IMR-90 (cell line): Measurements from ENCODE around the gene FAM83F. TPM values are rescaled to one million over a fixed set of nuclear protein-coding genes. Genes with fewer than 3 reads are reported as not detected.

Experiments used
- ATAC-seq: fragments of 200-7000 bp; cut with Tn5 transposase; 2 replicates; pipeline ENCODE4 v1.9.1; 2020; ENCODE audit warnings: low read depth, mild to moderate bottlenecking, moderate library complexity
- BruUV-seq: library from RNA; stranded (reverse); fragments of 400-500 nt; replicated peaks from 2 replicates; lab custom pipeline; 2021; lab: Mats Ljungman, UMichigan
- CTCF ChIA-PET: fragments of 300-600 bp; formaldehyde crosslinking; extraction: SDS; loops from one replicate; lab custom pipeline; 2021; ENCODE audit warnings: antibody characterized with exemption; lab: Yijun Ruan, JAX
- POLR2A ChIA-PET: fragments of 300-600 bp; sonication (Branson Sonifier 250); formaldehyde crosslinking; loops from one replicate; lab custom pipeline; 2022; ENCODE audit warnings: antibody characterized with exemption; ENCODE audit not compliant: unreplicated experiment; lab: Charles Lee
- DNase-seq: peaks from one replicate; pipeline ENCODE4 v3.0.0; 2013
- H2AFZ ChIP-seq: replicated peaks from 2 replicates; pipeline ENCODE3; 2013; ENCODE audit warnings: low read length, mild to moderate bottlenecking; ENCODE audit not compliant: poor library complexity
- H2AK5ac ChIP-seq: 2 replicates; pipeline ENCODE4 v1.6.1; 2013; ENCODE audit warnings: low read depth, low read length, inconsistent platforms
- H2AK9ac ChIP-seq: replicated peaks from 2 replicates; pipeline ENCODE3; 2013; ENCODE audit warnings: mild to moderate bottlenecking, low read depth, low read length, moderate library complexity; ENCODE audit not compliant: poor library complexity
- H2BK120ac ChIP-seq: 2 replicates; pipeline ENCODE4 v1.6.1; 2013; ENCODE audit warnings: low read depth, low read length, inconsistent platforms
- H2BK15ac ChIP-seq: 3 replicates; pipeline ENCODE4 v1.6.1; 2013; ENCODE audit warnings: low read depth, low read length, inconsistent platforms
- H2BK20ac ChIP-seq: 2 replicates; pipeline ENCODE4 v1.6.1; 2013; ENCODE audit warnings: low read depth, mild to moderate bottlenecking, inconsistent platforms, low read length, moderate library complexity
- H2BK5ac ChIP-seq: 2 replicates; pipeline ENCODE4 v1.6.1; 2013; ENCODE audit warnings: mild to moderate bottlenecking, low read depth, low read length, inconsistent platforms; ENCODE audit not compliant: poor library complexity, severe bottlenecking
- H3K14ac ChIP-seq: replicated peaks from 2 replicates; pipeline ENCODE4 v1.6.1; 2013; ENCODE audit warnings: low read depth, low read length, inconsistent platforms
- H3K18ac ChIP-seq: 2 replicates; pipeline ENCODE4 v1.6.1; 2013; ENCODE audit warnings: low read depth, low read length, control low read depth
- H3K23ac ChIP-seq: 2 replicates; pipeline ENCODE4 v1.6.1; 2013; ENCODE audit warnings: low read depth, low read length, inconsistent platforms
- H3K27ac ChIP-seq: 2 replicates; pipeline ENCODE4 v1.5.1; 2013; ENCODE audit warnings: mild to moderate bottlenecking, control low read depth, low read length; ENCODE audit not compliant: insufficient read depth
- H3K27me3 ChIP-seq: 2 replicates; pipeline ENCODE4 v1.6.1; 2013; ENCODE audit warnings: low read length; ENCODE audit not compliant: control insufficient read depth, insufficient read depth
- H3K36me3 ChIP-seq: 2 replicates; pipeline ENCODE4 v1.6.1; 2013; ENCODE audit warnings: low read length, mixed read lengths; ENCODE audit not compliant: control insufficient read depth, insufficient read depth
- H3K4ac ChIP-seq: 2 replicates; pipeline ENCODE4 v1.6.1; 2013; ENCODE audit warnings: low read depth, low read length, inconsistent platforms
- H3K4me1 ChIP-seq: 2 replicates; pipeline ENCODE4 v1.6.1; 2013; ENCODE audit warnings: low read length, mixed read lengths; ENCODE audit not compliant: control insufficient read depth, insufficient read depth
- H3K4me2 ChIP-seq: 2 replicates; pipeline ENCODE4 v1.6.1; 2013; ENCODE audit warnings: low read depth, mild to moderate bottlenecking, control low read depth, low read length, moderate library complexity
- H3K4me3 ChIP-seq: 2 replicates; pipeline ENCODE4 v1.5.1; 2013; ENCODE audit warnings: low read depth, mild to moderate bottlenecking, control low read depth, low read length, moderate library complexity; ENCODE audit not compliant: insufficient read depth
- H3K56ac ChIP-seq: 2 replicates; pipeline ENCODE4 v1.6.1; 2013; ENCODE audit warnings: low read length, inconsistent platforms; ENCODE audit not compliant: insufficient read depth; ENCODE audit errors: extremely low read depth
- H3K79me1 ChIP-seq, 2 experiments: 2 replicates each; pipeline ENCODE4 v1.6.1; 2013; ENCODE audit warnings: low read length in 2 of 2, inconsistent platforms in 1 of 2, low read depth in 1 of 2
- H3K9ac ChIP-seq: 2 replicates; pipeline ENCODE4 v1.6.1; 2013; ENCODE audit warnings: low read depth, low read length, control low read depth
- H3K9me1 ChIP-seq: 2 replicates; pipeline ENCODE4 v1.6.1; 2013; ENCODE audit warnings: low read length, inconsistent platforms; ENCODE audit not compliant: insufficient read depth
- H3K9me3 ChIP-seq: 2 replicates; pipeline ENCODE4 v1.6.1; 2013; ENCODE audit warnings: low read length; ENCODE audit not compliant: control insufficient read depth, insufficient read depth
- H4K20me1 ChIP-seq: 2 replicates; pipeline ENCODE4 v1.6.1; 2013; ENCODE audit warnings: low read length, inconsistent platforms; ENCODE audit not compliant: insufficient read depth
- H4K5ac ChIP-seq: 2 replicates; pipeline ENCODE4 v1.6.1; 2013; ENCODE audit warnings: mild to moderate bottlenecking, low read depth, low read length, control low read depth
- H4K8ac ChIP-seq, 2 experiments: 2 replicates each; pipeline ENCODE4 v1.6.1; 2013; ENCODE audit warnings: low read depth in 2 of 2, low read length in 2 of 2, control low read depth in 1 of 2, inconsistent platforms in 1 of 2
- H4K91ac ChIP-seq: 2 replicates; pipeline ENCODE4 v1.6.1; 2013; ENCODE audit warnings: low read depth, low read length, inconsistent platforms; ENCODE audit not compliant: insufficient read depth
- BHLHE40 ChIP-seq: fragments of 150-350 bp; IDR thresholded peaks from 2 replicates; pipeline ENCODE4 v1.6.1; 2016; ENCODE audit warnings: mild to moderate bottlenecking, low read depth, low read length
- CEBPB ChIP-seq: IDR thresholded peaks from 2 replicates; pipeline ENCODE4 v1.6.1; 2012; ENCODE audit warnings: low read depth, low read length, improper control_type of control experiment
- WGBS, 2 experiments: methylation state at CpG; one replicate each; pipeline versions ENCODE4 v1.1.5 to v1.1.7; 2013; ENCODE audit warnings: missing lambda C conversion rate in 2 of 2; ENCODE audit not compliant: insufficient read length in 1 of 2; ENCODE audit errors: extremely low coverage in 2 of 2; 5-methylcytosine and 5-hydroxymethylcytosine counted together
- dilution Hi-C: fragments of 300-500 bp; cut with HindIII; formaldehyde crosslinking; loops from one replicate; pipeline ENCODE4 v1.14.3; 2018; ENCODE audit warnings: low sequenced_read_pairs; ENCODE audit not compliant: unreplicated experiment
- in situ Hi-C: fragments of 300-500 bp; cut with MboI; formaldehyde crosslinking; loops from 3 replicates; pipeline ENCODE4 v1.14.3; 2019; ENCODE audit warnings: low sequenced_read_pairs, inconsistent platforms, mixed read lengths
- intact Hi-C: fragments of 100-400 bp; cut with micrococcal nuclease; formaldehyde crosslinking; loops from 2 replicates; pipeline ENCODE4 v1.10.0; 2022
- polyA plus RNA-seq, 3 experiments: library from polyadenylated mRNA; depleted of rRNA; stranded (reverse); fragments of >200 nt; gene quantifications; 2 replicates each; pipeline ENCODE4 v1.2.3, GENCODE V29; 2012; ENCODE audit warnings: low replicate concordance in 1 of 3
- total RNA-seq: library from RNA; depleted of rRNA; stranded (reverse); fragments of >200 nt; gene quantifications from 2 replicates; pipeline ENCODE4 v1.2.3, GENCODE V29; 2012

FAM83F gene
- total and polyA plus RNA-seq, 2 of the 4 experiments (the other 2 are of a cell fraction), result not detected

DNA sequence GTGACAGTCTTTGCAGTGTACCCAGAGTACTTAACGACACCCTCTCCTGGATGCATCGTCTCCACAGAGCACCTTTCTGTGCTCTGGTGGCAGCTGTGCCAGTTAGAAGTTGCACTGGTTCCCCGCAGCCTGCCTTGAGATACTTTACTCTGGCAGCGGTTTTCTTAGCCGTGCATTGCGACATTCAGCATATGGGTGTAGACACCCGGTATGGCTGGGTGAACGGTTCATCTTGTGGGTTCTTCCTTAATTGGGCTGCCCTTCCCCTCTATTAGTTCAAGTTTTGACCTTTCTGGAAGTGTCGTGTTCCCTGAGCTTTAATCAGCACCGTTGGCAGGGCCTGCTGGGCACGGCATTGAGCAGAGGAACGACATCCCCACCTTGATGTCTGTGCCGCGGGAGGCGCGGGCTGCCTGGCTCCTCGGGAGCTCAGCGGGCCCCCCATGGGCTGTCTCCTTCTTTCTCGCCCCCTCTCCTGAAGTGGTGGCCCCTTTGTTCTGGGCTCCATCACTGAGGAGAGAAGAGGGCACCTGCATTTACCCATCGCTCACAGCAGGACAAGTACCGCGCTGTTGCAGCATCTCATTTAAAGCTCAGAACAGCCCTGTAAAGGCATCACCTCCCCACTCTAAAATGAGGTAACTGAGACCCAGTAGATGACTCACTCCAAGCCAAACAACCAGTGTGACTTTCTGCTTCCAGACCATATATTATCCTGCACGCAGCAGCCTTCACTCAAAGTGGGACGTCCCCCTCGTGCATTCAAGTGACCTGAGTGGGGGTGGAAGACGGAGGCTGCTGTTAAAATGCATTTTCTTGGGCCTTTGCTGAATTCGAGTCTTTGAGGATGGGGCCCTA, 13.3 kb downstream of the FAM83F start:
- WGBS, 2 experiments, result 75% methylated on average over 13 of the region's 27 CpGs; no CpG with 5 or more reads in 1 of the 2 experiments

More for the DNA sequence above, 13.3 kb downstream of the FAM83F start:
- ATAC-seq, result no peak
- no peaks in the 10 kb centered on the region for H4K20me1 ChIP-seq
- H2BK15ac ChIP-seq, result no peak overlapping the region
- H3K9me3 ChIP-seq, result no peaks in the 10 kb centered on the region
- no peak overlapping the region for H3K9ac ChIP-seq
- H3K56ac ChIP-seq, result no peak overlapping the region
- no peak overlapping the region for H4K8ac ChIP-seq
- no peaks in the 10 kb centered on the region for H3K9me1 ChIP-seq
- no peak overlapping the region for H3K23ac ChIP-seq
- H3K36me3 ChIP-seq, result no peaks in the 10 kb centered on the region
- H3K79me1 ChIP-seq, result no peaks in the 10 kb centered on the region
- in situ Hi-C loops, result no loop called here
- no peak for DNase-seq
- no peak overlapping the region for H4K5ac ChIP-seq
- H3K18ac ChIP-seq, result no peak overlapping the region
- no peak overlapping the region for H3K4me3 ChIP-seq
- no peak overlapping the region for H2BK5ac ChIP-seq
- no peak overlapping the region for H2AK5ac ChIP-seq
- no peak overlapping the region for H3K27ac ChIP-seq
- dilution Hi-C loops, result no loop called here
- no peak overlapping the region for H2BK120ac ChIP-seq
- intact Hi-C loops, result no loop called here
- no peak overlapping the region for H3K4me2 ChIP-seq
- no peak overlapping the region for H3K4ac ChIP-seq
- TF ChIP-seq BHLHE40 (no peak), CEBPB (peak; percentile 32; the same call in 1 of the 2 replicates)
- H3K4me1 ChIP-seq, result no peaks in the 10 kb centered on the region
- no peak overlapping the region for H3K14ac ChIP-seq
- H4K91ac ChIP-seq, result no peak overlapping the region
- ChIA-PET POLR2A (no interaction called here), CTCF (no interaction called here)
- H2AFZ ChIP-seq, result no peak overlapping the region
- no TSS peak for BruUV-seq
- no peak overlapping the region for H2AK9ac ChIP-seq
- H2BK20ac ChIP-seq, result no peak overlapping the region
- peaks cover 64% of the 10 kb centered on the region for H3K27me3 ChIP-seq
